HepG2 (cell line): Measurements from ENCODE around the gene EMILIN1. TPM values are rescaled to one million over a fixed set of nuclear protein-coding genes. Genes with fewer than 3 reads are reported as not detected.

Experiments
- CEBPZ ChIP-seq: IDR thresholded peaks from 2 replicates; pipeline ENCODE4 v1.6.1; 2012; ENCODE audit warnings: low read length, improper control_type of control experiment
- E2F5 ChIP-seq: sonication (generic); formaldehyde crosslinking; conservative IDR thresholded peaks from 2 replicates; pipeline ENCODE4 v1.4.0; 2020; ENCODE audit warnings: missing genetic modification reagents
- HMGA1 ChIP-seq: sonication (generic); formaldehyde crosslinking; conservative IDR thresholded peaks from 2 replicates; pipeline ENCODE4 v1.4.0; 2020; ENCODE audit warnings: missing genetic modification reagents
- HNF4A ChIP-seq: sonication (generic); formaldehyde crosslinking; IDR thresholded peaks from 2 replicates; pipeline ENCODE4 v1.4.0; 2020; ENCODE audit warnings: missing genetic modification reagents
- HOMEZ ChIP-seq: IDR thresholded peaks from 2 replicates; pipeline ENCODE4 v1.6.1; 2016; ENCODE audit warnings: low read depth
- MTA3 ChIP-seq: sonication (generic); formaldehyde crosslinking; IDR thresholded peaks from 2 replicates; pipeline ENCODE4 v1.4.0; 2020; ENCODE audit warnings: missing genetic modification reagents
- MTF1 ChIP-seq: sonication (generic); formaldehyde crosslinking; IDR thresholded peaks from 2 replicates; pipeline ENCODE4 v1.5.0; 2020; ENCODE audit warnings: missing genetic modification reagents
- NR1H2 ChIP-seq: sonication (generic); formaldehyde crosslinking; IDR thresholded peaks from 2 replicates; pipeline ENCODE4 v1.8.1; 2022; ENCODE audit warnings: low read depth, missing genetic modification reagents, borderline replicate concordance
- NRL ChIP-seq: sonication (generic); formaldehyde crosslinking; IDR thresholded peaks from 2 replicates; pipeline ENCODE4 v1.5.0; 2020; ENCODE audit warnings: missing genetic modification reagents, mild to moderate bottlenecking, moderate library complexity, borderline replicate concordance
- RCOR2 ChIP-seq: IDR thresholded peaks from 2 replicates; pipeline ENCODE4 v1.6.1; 2016; ENCODE audit warnings: missing biosample characterization, missing genetic modification reagents
- SRF ChIP-seq: IDR thresholded peaks from 2 replicates; pipeline ENCODE4 v1.6.1; 2011; ENCODE audit warnings: mild to moderate bottlenecking, low read depth, low read length, moderate library complexity
- ZFP36 ChIP-seq: fragments of 150-350 bp; IDR thresholded peaks from 2 replicates; pipeline ENCODE4 v1.6.1; 2018; ENCODE audit warnings: borderline replicate concordance, low read length, low read depth; ENCODE audit not compliant: partially characterized antibody
- ZNF143 ChIP-seq: sonication (generic); formaldehyde crosslinking; IDR thresholded peaks from 2 replicates; pipeline ENCODE4 v1.4.0; 2020; ENCODE audit warnings: missing genetic modification reagents
- ZNF331 ChIP-seq: sonication (generic); formaldehyde crosslinking; IDR thresholded peaks from 2 replicates; pipeline ENCODE4 v1.4.0; 2020; ENCODE audit warnings: missing genetic modification reagents
- ZNF512B ChIP-seq: sonication (generic); formaldehyde crosslinking; IDR thresholded peaks from 2 replicates; pipeline ENCODE4 v1.5.1; 2020; ENCODE audit warnings: missing genetic modification reagents, mild to moderate bottlenecking, borderline replicate concordance
- ZNF678 ChIP-seq: sonication (generic); formaldehyde crosslinking; IDR thresholded peaks from 2 replicates; pipeline ENCODE4 v1.4.0; 2020; ENCODE audit warnings: mild to moderate bottlenecking, missing genetic modification reagents
- ZNF709 ChIP-seq: sonication (generic); formaldehyde crosslinking; IDR thresholded peaks from 2 replicates; pipeline ENCODE4 v1.5.0; 2020; ENCODE audit warnings: mild to moderate bottlenecking, missing genetic modification reagents
- ZNF878 ChIP-seq: sonication (generic); formaldehyde crosslinking; IDR thresholded peaks from 2 replicates; pipeline ENCODE4 v1.8.1; 2023; ENCODE audit warnings: mild to moderate bottlenecking, missing genetic modification reagents, moderate library complexity
- polyA plus RNA-seq, 8 experiments: library from polyadenylated mRNA; depleted of rRNA in 3 of 8; stranded (reverse) in 7 of 8; unstranded in 1 of 8; fragments of >200 nt; fragmentation: Illumina TruSeq in 4 of 8; extraction: Trizol in 4 of 8; gene quantifications; 2 replicates each; pipeline versions ENCODE4 v1.2.1 to v1.2.3, GENCODE V29; 2011 to 2016; ENCODE audit warnings: low read depth in 4 of 8, missing spikeins in 1 of 8, mixed read lengths in 1 of 8; ENCODE audit not compliant: insufficient read depth in 1 of 8
- total RNA-seq, 5 experiments: library from RNA; depleted of rRNA; stranded (reverse); fragments of >200 nt; fragmentation: Illumina TruSeq; extraction: Trizol; gene quantifications; 2 replicates each; pipeline ENCODE4 v1.2.3, GENCODE V29; 2016; ENCODE audit warnings: low read depth in 1 of 5

Gene EMILIN1
- total and polyA plus RNA-seq, 2 of the 13 experiments (the other 11 are each of a cell fraction or from before 2014, with no cell fraction given), result 8.1 to 9.7 TPM

DNA sequence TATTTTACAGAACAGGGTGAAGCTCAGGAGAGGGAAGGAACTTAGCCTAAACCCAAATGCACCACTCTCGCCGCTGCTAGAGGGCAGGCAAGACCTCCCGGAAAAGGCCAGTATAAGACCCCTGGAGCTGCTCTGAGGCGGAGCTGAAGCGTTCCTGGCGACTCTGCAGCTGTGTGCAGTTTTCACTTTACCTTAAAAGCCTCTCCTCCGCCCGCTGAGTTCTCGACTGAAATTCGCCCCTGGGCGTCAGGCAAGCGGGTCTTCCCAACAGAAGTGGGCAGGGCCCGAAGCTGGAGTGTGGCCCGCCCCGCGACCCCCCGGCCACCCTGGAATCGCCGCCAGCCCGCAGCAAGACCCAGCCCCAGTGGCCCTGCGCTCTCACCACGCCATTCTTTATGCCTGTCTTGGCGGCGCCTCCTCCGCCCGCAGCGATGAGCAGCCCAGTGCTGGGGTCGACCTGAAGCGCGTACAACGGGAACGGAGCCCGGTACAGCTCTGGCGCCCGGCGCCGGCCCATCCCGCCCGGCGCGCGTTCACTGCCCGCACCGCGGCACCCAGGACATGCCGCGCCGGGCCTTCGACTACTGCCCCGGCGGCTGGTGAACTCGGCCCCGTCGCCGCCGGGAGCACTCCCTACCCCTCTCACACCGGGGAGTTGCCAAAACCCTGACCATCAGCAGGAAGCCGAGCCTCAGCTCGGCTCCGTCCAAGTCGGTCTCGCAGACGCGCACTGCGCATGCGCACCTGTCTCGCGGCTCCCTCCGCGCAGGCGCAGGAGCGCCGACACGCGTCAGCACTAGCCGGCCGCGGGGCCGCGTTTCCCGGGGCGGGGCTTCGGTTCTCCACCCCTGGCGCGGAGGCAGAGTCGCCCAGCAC, 55.7 kb downstream of the EMILIN1 start, which contains the start of gene PREB (continued):
- TF ChIP-seq MTF1 (CRISPR knock-in tag), result no peak
- TF ChIP-seq SRF, result no peak
- no peak; the same call in 1 of the 2 replicates for TF ChIP-seq ZNF709 (CRISPR knock-in tag)
- no peak for TF ChIP-seq HNF4A
- TF ChIP-seq MTA3 (CRISPR knock-in tag), result no peak
- no peak for TF ChIP-seq HOMEZ (CRISPR knock-in tag)
- TF ChIP-seq E2F5 (CRISPR knock-in tag), result 0 out of 2 replicates have a peak, but pooled peaks have one; percentile 48
- TF ChIP-seq ZNF331 (CRISPR knock-in tag), result peak; percentile 35; the same call in 1 of the 2 replicates
- no peak for TF ChIP-seq ZNF678 (CRISPR knock-in tag)
- TF ChIP-seq CEBPZ, result no peak
- TF ChIP-seq ZNF512B (CRISPR knock-in tag), result no peak
- peak; percentile 40; the same call in 1 of the 2 replicates for TF ChIP-seq ZNF143 (CRISPR knock-in tag)
- TF ChIP-seq NRL, result no peak
- no peak for TF ChIP-seq ZFP36
- TF ChIP-seq ZNF878, result no peak
- no peak for TF ChIP-seq HMGA1 (CRISPR knock-in tag)
- no peak for TF ChIP-seq NR1H2
- TF ChIP-seq RCOR2 (CRISPR knock-in tag), result no peak
